Measurements from ENCODE around the gene SLC6A11. TPM values are rescaled to one million over a fixed set of nuclear protein-coding genes. Genes with fewer than 3 reads are reported as not detected.
A peak's percentile ranks its signal among the peaks of the same experiment; 100 is the strongest.

SLC6A11 gene
- polyA plus RNA-seq, 1 donor = 0.10 TPM

DNA sequence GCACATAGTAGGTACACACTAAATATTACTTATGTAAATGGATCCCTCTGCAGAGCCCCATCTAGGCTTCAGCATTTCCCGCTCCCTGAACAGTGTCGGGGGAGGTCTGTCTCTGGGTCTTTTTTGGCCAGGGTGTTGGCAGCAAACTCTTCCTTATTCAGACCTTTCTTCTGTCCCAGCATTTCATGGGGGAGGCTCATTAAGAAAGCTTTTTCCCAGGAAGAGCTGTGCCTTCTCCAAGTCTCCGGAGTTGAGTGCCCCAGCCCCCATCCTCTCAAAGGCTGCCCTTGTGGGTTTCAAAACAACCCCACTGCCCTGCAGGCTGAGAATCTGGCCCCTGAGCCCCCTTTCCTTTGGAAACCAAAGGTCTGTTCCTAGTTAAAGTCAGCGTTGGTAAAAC, 25.1 kb downstream of the SLC6A11 start:
- no peak for DNase-seq (ENCODE audit: low read depth)

DNA sequence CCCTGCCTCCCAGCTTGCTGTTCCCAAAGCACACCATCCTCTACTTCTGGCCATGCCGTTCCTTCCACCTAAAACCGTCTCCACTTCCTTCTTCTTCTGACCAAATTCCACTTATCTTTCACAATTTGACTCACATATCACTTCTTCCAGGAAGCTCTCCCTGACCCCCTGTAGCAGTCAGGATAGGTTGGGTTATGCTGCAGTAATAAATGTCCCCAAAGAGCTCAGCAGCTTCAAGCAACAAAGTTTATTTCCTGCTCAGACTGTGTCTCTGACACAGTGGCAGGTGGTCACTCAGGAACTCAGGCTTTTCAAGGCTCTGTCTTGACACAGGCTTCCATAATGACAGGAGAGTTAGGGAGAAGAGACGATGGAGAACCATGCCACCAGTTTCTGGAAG, 27.4 kb downstream of the SLC6A11 start:
- DNase-seq (ENCODE audit: low read depth) = no peak

DNA sequence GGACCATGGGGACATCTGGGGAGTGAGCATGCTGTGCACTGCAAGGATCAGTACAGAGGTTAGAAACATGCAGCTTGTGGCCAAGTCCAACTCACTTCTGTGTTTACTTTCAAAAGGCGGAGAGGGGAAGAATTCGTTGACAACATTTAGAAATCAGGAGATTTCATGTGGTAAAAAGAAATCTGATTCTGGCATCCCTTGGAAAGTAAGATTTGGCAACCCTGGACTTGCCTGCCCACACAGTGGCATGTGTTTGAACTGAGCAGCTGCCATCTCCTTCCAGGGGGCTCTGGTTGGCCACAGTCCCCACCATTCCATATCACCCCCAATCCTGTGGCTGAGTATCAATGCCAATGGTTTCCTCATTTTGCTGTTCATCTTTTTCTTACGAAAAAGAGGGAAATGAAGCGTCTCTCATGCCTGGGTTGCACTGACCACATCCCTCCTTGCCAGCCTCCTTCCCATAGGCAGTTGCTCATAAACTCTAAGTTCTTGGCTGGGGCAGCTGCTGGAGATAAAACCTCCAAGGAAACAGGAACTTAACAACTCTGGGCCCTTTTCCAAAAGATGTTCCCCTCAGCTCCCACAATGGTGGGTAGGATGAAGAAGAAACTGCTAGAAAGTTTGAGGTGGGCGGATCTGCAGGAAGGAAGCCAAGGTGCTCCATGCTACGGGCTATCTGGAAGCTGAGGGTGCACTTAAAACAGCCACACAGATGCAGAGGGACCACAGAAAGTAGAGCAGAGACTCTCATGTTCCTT, 29.2 kb downstream of the SLC6A11 start:
- no peak for DNase-seq (ENCODE audit: low read depth)

DNA sequence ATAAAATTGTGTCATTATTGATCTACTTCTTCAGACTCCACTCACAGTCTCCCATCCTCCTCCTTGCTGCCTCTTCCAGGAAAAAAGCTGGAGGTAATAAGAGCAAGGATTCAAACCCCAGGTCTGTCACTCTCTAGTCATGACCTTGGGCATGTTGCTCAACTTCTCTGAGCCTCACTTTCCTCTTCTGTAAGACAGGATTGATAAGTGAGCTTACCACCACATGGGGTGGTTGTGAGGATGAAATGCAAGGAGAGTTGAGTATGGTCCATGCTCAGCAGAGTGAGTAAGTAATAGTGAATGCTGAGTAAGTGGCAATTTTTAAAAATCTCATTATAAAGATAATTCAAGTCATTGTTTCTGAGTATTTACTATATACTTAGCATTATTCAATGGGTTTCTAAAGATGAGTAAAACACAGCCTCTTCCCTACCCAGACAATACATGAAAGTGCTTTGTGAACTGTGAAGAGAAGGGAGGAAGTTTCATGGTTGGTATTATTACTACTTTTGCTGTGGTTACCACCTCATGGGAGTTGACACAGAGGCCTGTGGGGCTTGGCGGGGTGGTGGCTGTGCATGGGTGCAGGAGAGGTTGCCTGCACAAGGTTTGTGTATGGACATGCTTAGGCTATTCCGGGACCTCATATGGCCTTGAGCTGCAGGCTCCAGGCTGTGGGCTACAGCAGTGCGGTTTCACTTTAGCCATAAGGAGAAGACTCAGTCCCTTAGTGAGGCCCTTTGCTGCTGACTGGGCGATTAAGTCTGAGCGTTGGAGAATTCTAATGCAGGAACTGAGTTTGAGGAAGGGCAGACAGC, 30.0 kb downstream of the SLC6A11 start:
- DNase-seq (ENCODE audit: low read depth) = no peak

DNA sequence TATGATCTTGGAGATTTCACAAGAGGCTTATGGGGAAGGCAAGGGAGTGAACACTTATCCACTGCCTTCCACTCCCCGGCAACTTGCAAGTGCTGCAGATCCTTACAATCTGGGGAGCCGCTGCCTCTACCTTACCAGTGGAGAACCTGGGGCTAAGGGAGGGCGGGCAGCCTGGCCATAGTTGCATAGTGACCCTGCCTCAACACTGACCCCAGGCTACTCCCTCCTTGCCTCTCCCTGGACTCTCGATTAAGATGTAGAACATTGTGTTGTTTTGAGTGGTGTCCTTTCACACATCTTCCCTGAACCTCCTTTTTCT, 30.6 kb downstream of the SLC6A11 start:
- DNase-seq (ENCODE audit: low read depth) = peak; percentile 1

DNA sequence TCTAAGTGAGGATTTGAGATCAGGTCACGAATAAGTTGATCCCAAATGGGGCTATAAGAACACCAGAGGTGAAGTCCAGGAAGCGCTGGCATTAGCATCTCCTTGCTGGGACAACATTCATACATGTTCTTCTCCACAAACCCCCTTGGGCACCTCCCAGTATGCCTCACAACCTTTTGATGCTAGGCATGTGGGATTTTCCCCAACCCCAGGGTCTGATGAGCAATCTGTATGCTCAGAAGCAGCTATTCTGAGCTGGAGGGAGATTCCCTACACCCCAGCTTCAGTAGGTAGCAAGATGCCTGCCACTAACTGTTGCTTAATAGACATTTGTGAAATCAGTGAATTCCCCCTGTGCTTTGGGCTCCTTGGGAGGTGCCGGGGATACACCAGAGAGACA, 32.2 kb downstream of the SLC6A11 start:
- DNase-seq (ENCODE audit: low read depth) = no peak

DNA sequence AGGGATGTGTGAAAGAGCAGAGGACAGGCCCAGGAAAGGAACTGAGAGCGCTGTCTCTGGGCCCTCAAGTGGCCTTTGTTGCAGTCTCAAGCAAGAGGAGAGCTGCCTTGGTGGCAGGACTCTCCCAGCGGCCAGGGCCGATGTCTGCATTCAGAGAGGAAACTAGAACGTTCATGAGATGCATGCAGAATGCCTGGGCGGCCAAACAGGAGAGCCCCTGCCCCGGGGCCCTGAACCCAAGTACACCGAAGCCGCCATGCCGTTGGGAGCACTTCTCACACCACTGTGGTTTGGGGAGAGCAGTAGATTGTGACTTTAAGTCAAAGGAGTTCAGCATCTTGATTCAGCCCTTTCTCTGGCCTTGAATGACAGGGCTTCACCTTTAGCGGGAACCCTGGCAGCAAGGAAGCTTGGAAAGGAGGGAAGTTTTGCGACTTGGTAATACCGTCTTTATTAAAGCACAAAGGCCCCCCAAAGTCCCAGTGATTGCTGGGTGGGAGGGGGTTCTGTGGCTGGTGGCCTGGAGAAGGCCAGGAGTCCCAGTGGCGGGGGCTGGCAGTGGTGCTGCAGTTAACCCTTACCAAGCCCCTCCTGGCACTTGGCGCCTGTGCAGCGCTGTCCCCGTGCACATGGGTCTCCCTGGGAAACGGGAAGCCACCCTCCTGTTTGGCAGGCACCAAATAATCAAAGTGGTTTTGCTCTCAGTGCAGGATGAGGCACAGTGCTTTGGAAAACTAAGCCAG, 36.2 kb downstream of the SLC6A11 start:
- no peak for DNase-seq (ENCODE audit: low read depth)

DNA sequence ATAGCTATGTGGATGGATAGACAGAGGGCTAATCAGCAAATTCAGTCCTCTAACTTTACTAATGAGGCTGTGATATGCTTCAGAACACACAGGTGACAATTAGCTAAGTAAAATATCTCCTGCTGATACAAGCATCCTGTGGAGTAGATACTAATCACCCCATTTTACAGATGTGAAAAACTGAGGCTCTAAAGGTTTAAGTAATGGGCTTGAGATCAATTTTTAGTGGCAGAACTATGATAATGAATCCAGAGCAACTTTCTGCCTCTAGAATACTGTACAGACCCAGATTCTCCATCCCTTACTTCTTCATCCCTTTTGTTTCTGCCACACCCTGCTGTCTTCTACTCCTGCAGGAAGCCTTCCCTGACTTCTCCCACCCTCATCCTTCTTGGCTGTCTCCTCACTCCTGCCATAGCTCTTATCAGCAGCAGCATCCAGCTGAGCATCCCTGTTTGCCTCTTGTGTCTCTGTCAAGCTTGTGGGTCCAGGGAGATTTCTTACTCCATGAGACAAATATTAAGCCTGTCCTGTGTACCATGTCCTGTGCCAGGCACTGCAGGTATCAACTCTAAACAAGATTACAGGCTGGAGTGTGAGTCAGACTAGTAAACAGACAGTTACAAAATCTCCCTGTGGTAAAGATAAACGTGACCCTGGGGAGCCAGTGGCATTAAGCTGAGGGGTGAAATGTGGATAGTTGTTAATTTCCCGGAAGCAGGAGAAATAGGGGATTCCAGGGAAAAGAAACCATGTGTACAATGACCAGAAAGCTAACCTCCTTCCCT, 39.2 kb downstream of the SLC6A11 start:
- DNase-seq (ENCODE audit: low read depth) = no peak

DNA sequence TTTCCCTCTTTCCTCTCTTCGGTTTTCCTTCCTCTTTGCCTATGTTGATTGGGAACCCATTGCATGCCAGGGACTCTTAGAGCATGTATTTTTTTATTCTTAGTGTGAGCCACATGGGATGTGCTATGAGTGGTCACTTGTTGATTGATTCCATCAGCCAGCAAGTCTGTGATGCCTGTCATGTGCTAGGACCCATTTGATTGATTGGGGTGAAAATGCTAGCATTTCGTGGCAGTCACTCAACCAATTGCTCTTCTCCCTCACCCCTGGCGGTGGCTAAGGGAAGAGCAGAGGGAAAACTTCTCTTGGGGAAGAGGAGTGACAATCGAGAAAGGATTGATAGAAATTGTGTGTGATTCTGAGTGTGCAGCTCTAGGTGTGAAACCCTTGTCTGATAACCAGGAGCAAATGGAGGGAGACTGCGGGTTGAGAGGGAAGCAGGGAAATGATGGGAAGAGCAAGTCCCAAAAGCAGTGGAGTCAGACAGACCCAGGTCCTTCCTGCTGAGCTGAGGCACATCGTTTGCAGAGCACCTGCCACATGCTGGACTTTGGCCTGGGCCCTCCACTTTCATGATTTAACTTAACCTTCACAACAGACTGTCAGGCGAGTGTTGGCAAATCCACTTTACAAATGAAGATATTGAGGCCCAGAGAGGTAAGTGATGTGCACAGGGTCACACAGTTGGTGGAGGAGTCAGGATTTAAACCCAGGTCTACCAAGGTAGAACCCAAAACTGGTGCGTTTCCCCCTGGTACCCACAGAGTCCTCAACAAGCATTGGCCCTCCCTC, 40.0 kb downstream of the SLC6A11 start:
- no peak for DNase-seq (ENCODE audit: low read depth)

DNA sequence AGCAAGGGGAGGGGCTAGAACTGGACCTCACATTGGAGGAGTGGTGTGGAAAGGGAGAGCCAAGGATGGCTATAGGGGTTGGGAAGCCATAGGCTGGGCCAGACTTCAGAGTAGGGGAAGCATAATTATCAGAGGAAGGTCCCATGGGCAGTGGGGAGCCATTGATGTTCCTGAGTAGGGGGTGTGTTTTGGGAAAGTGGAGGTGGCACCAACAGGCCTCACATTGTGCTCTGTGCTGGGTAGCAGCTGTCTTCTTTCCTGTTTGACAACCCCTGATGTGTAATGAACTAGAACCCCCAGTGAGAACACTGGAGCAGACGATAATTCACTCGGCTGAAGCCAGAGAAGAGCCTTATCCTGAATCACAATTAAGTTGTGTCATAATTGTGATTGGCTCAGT, 41.2 kb downstream of the SLC6A11 start:
- DNase-seq (ENCODE audit: low read depth) = no peak

DNA sequence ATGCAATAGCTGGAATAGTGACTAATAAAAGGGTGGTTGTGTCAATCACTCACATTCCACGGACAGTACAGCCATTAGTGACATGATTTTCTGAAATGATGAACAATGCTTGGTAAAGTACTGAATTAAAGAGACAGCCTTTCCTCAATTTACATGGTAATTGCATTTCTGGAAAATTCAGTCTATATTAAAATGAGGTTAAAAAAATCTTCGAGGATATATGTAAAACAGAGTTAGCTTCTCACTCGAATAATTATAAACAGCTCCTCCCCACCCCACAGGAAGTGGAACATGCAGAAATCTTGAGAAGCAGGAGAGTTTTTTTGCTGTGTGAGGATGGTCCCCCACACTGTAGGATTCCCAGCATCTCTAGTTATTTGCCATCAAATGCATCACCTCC, 42.1 kb downstream of the SLC6A11 start:
- no peak for DNase-seq (ENCODE audit: low read depth)

DNA sequence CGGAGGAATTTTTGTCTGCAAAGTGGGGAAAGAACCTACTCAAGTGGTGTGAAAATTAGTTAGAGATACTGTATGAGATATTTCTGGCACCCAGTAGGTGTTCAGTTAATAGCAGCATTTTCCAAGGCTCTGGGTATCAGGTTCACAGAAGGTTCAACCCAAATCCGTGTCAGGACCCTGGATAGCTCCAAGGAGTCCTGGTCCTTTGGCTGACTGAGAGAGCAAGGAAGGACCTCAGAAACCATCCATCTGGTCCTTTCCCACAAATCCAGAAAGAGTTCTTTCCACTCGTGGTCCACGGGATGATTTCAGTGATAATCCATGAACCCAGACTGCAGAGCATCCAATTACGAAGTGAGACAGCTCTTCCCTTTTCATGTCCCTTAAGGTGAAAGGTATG, 51.4 kb downstream of the SLC6A11 start:
- DNase-seq (ENCODE audit: low read depth) = no peak

DNA sequence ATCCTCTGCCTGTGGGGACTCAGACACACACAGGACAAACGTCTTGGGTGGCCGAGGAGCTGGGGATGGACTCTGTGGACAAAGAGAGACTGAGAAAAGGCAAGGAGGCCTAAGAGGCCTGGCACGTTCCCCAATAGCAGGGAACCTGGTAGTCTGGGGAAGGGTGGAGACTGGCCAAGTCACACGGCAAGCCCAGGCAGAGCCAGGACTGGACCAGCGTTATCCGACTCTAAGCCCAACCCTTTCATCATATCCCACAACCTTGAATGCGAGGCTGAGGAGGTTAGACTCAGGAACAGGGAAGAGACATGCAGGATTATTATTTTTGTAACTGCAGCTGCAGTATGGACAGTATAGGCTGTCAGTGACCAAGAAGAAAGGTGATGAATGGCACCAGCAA, 53.4 kb downstream of the SLC6A11 start:
- DNase-seq (ENCODE audit: low read depth) = no peak

DNA sequence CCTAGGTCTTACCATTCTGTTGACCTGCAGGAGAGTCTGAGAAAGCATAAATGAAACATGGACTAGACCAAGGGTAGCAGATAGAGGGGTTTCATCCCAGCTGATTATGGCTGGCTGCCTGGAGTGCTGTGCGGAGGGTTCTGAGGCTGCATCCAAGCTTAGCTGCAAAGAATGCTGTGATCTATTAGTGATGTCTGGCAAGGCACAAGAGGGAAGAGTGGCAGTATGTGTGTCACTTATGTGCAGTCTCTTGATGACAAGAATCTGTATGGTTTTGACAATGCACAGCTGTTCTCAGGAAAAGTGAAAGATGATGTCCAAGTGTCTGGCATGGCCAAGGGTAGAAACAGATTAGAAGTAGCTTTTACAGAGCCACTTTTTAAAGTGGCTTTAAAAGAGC, 54.3 kb downstream of the SLC6A11 start:
- no peak for DNase-seq (ENCODE audit: low read depth)

DNA sequence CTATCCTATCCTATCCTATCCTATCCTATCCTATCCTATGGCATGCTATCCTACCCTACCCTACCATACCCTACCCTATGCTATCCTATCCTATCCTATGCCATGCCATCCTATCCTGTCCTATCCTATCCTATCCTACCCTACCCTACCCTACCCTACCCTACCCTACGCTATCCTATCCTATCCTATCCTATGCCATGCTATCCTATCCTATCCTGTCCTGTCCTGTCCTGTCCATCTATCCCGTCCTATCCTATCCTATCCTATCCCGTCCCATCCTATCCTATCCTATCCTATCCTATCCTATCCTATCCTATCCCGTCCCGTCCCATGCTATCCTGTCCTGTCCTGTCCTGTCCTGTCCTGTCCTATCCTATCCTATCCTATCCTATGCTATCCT, 57.4 kb downstream of the SLC6A11 start:
- DNase-seq (ENCODE audit: low read depth) = no peak

DNA sequence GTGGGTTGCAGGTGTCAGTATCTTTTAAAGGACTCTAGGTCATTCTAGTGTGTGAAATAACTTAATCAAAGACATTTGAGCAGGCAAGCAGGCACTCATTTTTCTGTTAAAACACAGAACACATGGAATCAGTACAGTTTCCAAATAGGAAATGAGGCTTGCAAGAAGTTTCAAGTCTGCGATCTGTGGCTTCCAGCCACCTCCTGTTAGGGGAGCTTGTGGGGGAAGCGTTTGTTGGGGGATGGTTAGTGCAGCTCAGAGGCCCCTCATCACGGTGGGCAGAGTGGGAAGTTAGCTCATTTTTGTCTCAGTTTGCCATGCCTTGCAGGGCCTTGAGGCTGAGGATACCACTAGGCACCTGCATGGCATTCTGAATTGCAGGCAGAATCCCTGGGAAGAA, 59.9 kb downstream of the SLC6A11 start:
- DNase-seq (ENCODE audit: low read depth) = no peak

DNA sequence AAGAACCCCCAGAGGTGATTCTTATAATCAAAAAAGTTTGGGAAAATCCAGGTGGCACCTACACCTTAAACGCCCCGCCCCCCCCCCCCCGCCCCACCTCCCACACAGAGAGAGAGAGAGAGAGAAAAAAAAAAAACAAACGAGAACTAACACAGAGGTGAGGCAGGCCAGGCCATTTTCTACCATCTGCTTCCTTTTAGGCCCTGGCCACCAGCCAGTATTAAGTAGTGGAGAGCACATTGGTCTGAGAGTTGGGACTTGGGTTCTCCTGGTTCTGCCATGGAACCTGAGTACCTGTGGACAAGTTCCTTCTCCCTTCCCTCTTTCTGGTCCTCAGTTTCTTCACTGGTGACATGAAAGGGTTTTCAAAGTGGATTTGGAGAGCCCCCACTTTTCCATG, 60.6 kb downstream of the SLC6A11 start:
- no peak for DNase-seq (ENCODE audit: low read depth)

DNA sequence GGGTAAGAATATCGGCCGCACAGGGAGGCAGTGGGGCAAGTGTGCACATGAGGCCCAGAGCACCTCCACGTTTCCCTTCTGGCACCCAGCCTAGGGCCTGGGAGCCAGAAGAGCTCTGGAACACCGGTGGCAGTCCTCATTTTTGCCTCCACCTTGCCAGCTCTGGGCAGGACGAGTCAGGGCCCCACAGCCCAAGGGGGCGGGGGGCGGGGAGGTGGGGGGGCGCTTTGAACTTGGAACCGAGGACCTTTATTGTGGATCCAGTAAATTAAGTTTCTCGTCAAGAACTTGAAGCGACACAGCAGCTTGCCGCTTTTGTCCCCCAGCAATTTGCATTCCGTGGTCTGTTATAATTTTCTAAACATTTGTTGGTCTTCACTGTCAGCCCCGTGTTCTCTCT, 66.8 kb downstream of the SLC6A11 start:
- DNase-seq (ENCODE audit: low read depth) = no peak

DNA sequence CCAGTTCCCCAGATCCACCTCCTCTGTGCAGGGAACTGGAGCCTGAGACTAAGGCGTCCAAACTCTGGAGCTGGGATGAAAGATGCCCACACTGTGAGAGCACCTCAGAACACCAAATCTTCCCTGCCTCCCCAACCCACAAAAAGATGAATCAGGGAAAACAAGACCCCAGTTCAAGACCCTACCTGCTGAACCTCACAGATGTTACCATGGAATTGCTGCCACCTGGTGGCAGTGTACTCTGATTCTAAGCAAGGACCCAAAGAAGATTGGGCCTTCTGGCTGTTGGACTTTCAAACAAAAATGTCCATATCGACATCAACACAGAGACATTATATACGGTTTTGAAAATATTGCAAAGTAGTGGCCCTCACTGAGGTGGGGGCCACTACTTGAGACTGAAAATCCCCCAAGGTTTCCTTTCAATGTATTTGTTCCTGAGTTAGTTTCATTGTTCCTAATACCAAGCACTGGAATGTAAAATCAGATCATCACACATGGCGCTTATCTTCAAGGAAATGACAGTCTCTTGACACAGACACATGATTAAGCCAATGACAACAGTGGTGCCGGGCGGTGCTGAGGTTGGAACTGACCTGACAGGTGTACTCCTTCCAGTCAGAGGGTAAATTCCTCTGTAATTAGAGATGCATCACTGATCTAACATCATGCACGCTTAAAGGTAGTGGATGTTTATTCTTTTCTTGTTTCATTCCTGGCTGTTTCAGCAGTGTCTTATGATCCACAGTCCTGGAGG, 67.6 kb downstream of the SLC6A11 start:
- no peak for DNase-seq (ENCODE audit: low read depth)

DNA sequence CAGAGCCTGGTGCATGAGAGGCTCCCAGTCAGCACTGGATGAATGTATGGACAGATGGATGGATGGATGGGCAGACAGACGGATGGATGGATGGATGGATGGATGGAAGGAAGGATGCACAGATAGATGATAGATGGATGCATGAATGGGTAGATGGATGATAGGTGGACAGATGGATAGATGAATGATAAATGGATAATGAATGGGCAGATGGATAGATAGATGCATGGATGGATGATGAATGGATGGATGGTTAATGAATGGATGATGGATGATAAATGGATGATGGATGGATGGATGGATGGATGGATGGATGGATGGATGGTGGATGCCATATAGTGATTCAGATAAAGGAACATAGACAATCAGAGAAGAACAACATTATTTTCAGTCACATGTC, 71.0 kb downstream of the SLC6A11 start:
- no peak for DNase-seq (ENCODE audit: low read depth)
